T-helper 1 cell treated with Interleukin-12 subunit alpha and Interleukin-12 subunit beta and Interleukin-4 antibody, amounts not matched to agents 30 μg/mL and 1 μg/mL, for 36 hours (primary cell): Measurements from ENCODE around the gene SELP.

ENCODE experiments used
- H3K27ac Mint-ChIP-seq: one replicate; pipeline ENCODE4 v1.8.0; 2021; ENCODE audit warnings: mild to moderate bottlenecking, mixed read lengths
- H3K27me3 Mint-ChIP-seq: one replicate; pipeline ENCODE4 v1.8.0; 2021; ENCODE audit warnings: low read depth, mixed read lengths
- H3K36me3 Mint-ChIP-seq: one replicate; pipeline ENCODE4 v1.8.0; 2021; ENCODE audit warnings: low read depth, mixed read lengths
- H3K4me1 Mint-ChIP-seq: one replicate; pipeline ENCODE4 v1.8.0; 2021; ENCODE audit warnings: low read depth, mixed read lengths
- H3K4me3 Mint-ChIP-seq: one replicate; pipeline ENCODE4 v1.8.0; 2021; ENCODE audit warnings: mild to moderate bottlenecking, moderate library complexity, mixed read lengths
- H3K9me3 Mint-ChIP-seq: one replicate; pipeline ENCODE4 v1.8.0; 2021; ENCODE audit warnings: mixed read lengths

The SELP gene

GRCh38 chr1:169647512-169647911, 17.6 kb upstream of the SELP start:
- H3K36me3 Mint-ChIP-seq: no peaks in the 10 kb centered on the region
- peaks cover 12% of the 10 kb centered on the region for H3K9me3 Mint-ChIP-seq
- no peaks in the 10 kb centered on the region for H3K27me3 Mint-ChIP-seq
- H3K4me3 Mint-ChIP-seq: no peak overlapping the region
- no peak overlapping the region for H3K27ac Mint-ChIP-seq
- H3K4me1 Mint-ChIP-seq: peaks cover 10% of the 10 kb centered on the region

- Mint-ChIP-seq H3K27me3 (no peaks in the 10 kb centered on the region), H3K36me3 (peaks cover 3% of the 10 kb centered on the region), H3K9me3 (peaks cover 11% of the 10 kb centered on the region), H3K27ac (no peak overlapping the region), H3K4me3 (no peak overlapping the region), H3K4me1 (peaks cover 9% of the 10 kb centered on the region)
These were observed 14.4 kb upstream of the SELP start for GRCh38 chr1:169644297-169644696.

DNA sequence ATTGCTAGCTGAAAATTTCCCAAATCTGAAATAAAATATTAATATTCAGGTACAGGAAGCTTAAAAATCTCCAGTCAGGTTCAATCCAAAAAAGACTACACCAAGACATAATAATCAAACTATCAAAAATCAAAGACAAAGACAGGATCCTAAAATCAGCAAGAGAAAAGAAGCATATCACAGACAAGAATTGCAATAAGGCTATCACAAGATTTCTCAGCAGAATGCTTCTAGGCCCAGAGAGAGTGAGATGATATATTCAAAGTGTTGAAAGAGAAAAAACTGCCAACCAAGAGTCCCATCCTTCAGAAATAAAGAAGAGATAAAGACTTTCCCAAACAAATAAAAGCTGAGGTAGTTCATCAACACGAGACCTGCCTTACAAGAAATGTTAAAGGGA, 5.0 kb upstream of the SELP start:
- peaks cover 76% of the 10 kb centered on the region for H3K9me3 Mint-ChIP-seq
- no peak overlapping the region for H3K4me3 Mint-ChIP-seq
- H3K36me3 Mint-ChIP-seq: peaks cover 26% of the 10 kb centered on the region
- H3K4me1 Mint-ChIP-seq: peaks cover 2% of the 10 kb centered on the region
- no peak overlapping the region for H3K27ac Mint-ChIP-seq
- no peaks in the 10 kb centered on the region for H3K27me3 Mint-ChIP-seq

GRCh38 chr1:169634145-169634544, 4.2 kb upstream of the SELP start:
- Mint-ChIP-seq H3K27ac (no peak overlapping the region), H3K27me3 (no peaks in the 10 kb centered on the region), H3K4me1 (no peaks in the 10 kb centered on the region), H3K36me3 (peaks cover 24% of the 10 kb centered on the region), H3K4me3 (no peak overlapping the region), H3K9me3 (peaks cover 72% of the 10 kb centered on the region)

DNA sequence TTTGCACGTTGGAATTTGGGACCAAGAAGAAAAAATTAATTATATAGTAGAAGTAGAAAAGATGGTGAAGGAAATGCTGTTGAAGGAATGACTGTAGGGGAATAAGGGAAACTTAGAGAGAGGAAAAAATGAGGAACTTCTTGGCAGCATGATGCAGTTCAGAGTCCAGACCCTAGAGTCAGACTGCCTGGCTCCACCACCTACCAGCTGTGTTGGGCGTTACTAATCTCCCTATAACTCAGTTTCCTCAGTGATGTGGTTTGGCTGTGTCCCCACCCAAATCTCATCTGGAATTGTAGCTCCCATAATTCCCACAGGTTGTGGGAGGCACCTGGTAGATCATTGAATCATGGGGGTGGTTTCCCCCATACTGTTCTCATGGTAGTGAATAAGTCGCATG, 1.3 kb upstream of the SELP start:
- H3K4me1 Mint-ChIP-seq: peaks cover 6% of the 10 kb centered on the region
- H3K4me3 Mint-ChIP-seq: no peak overlapping the region
- H3K9me3 Mint-ChIP-seq: peaks cover 48% of the 10 kb centered on the region
- H3K36me3 Mint-ChIP-seq: peaks cover 25% of the 10 kb centered on the region
- H3K27ac Mint-ChIP-seq: no peak overlapping the region
- no peaks in the 10 kb centered on the region for H3K27me3 Mint-ChIP-seq

- Mint-ChIP-seq H3K27me3 (no peaks in the 10 kb centered on the region), H3K9me3 (peaks cover 4% of the 10 kb centered on the region), H3K36me3 (peaks cover 13% of the 10 kb centered on the region), H3K4me1 (peaks cover 33% of the 10 kb centered on the region), H3K4me3 (no peak overlapping the region), H3K27ac (no peak overlapping the region)
These were observed 5.0 kb downstream of the SELP start for GRCh38 chr1:169624912-169625311.

DNA sequence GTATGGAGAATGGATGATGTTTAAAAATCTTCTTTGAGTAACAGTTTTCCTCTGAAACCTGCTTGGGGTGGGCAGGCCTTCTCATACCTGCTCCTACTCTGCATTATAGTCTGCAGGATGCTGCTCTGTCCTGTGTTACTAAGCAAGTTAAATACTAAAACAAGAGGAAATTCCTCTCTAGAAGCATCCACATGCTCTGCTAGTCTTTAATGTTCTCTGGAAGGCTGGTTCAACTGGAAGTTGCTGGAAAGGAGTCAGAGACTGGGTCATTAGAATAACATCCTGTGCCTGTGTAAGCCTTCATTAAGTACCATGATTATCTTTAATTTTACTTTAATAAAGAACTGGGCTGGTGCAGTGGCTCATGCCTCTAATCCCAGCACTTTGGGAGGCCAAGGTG, 5.8 kb downstream of the SELP start:
- H3K27ac Mint-ChIP-seq: no peak overlapping the region
- no peaks in the 10 kb centered on the region for H3K27me3 Mint-ChIP-seq
- peaks cover 33% of the 10 kb centered on the region for H3K4me1 Mint-ChIP-seq
- H3K9me3 Mint-ChIP-seq: peaks cover 4% of the 10 kb centered on the region
- H3K4me3 Mint-ChIP-seq: no peak overlapping the region
- H3K36me3 Mint-ChIP-seq: peaks cover 13% of the 10 kb centered on the region

- peaks cover 13% of the 10 kb centered on the region for H3K36me3 Mint-ChIP-seq
- H3K27ac Mint-ChIP-seq: peak overlapping the region; percentile 60
- H3K9me3 Mint-ChIP-seq: peaks cover 4% of the 10 kb centered on the region
- no peaks in the 10 kb centered on the region for H3K27me3 Mint-ChIP-seq
- peaks cover 31% of the 10 kb centered on the region for H3K4me1 Mint-ChIP-seq
- no peak overlapping the region for H3K4me3 Mint-ChIP-seq
These were observed 6.6 kb downstream of the SELP start for GRCh38 chr1:169623132-169623926.

DNA sequence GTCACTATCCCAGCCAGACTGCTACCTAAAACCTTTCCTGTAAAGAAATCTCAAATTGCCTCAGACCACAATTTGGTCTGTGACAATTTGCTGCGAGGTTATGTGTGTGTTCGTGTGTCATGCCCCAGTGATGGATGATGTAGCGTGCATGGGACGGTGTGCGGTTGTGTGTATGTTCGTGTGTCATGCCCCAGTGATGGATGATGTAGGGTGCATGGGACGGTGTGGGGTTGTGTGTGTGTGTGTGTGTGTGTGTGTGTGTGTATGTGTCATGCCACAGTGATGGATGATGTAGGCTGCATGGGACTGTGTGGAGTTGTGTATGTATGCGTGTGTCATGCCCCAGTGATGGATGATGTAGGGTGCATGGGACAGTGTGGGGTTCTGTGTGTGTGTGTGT, 9.4 kb downstream of the SELP start:
- Mint-ChIP-seq H3K4me1 (peaks cover 24% of the 10 kb centered on the region), H3K36me3 (peaks cover 11% of the 10 kb centered on the region), H3K4me3 (no peak overlapping the region), H3K27me3 (no peaks in the 10 kb centered on the region), H3K9me3 (no peaks in the 10 kb centered on the region), H3K27ac (no peak overlapping the region)

GRCh38 chr1:169618367-169618766, 11.6 kb downstream of the SELP start:
- Mint-ChIP-seq H3K4me3 (no peak overlapping the region), H3K36me3 (peaks cover 11% of the 10 kb centered on the region), H3K27me3 (peaks cover 6% of the 10 kb centered on the region), H3K9me3 (no peaks in the 10 kb centered on the region), H3K27ac (no peak overlapping the region), H3K4me1 (peaks cover 11% of the 10 kb centered on the region)

GRCh38 chr1:169615803-169616202, 14.1 kb downstream of the SELP start:
- peaks cover 9% of the 10 kb centered on the region for H3K27me3 Mint-ChIP-seq
- peaks cover 9% of the 10 kb centered on the region for H3K36me3 Mint-ChIP-seq
- no peak overlapping the region for H3K27ac Mint-ChIP-seq
- H3K4me3 Mint-ChIP-seq: no peak overlapping the region
- no peaks in the 10 kb centered on the region for H3K9me3 Mint-ChIP-seq
- H3K4me1 Mint-ChIP-seq: peaks cover 9% of the 10 kb centered on the region

GRCh38 chr1:169610858-169611257, 19.1 kb downstream of the SELP start:
- Mint-ChIP-seq H3K4me3 (no peak overlapping the region), H3K36me3 (peaks cover 2% of the 10 kb centered on the region), H3K27ac (no peak overlapping the region), H3K27me3 (peaks cover 9% of the 10 kb centered on the region), H3K4me1 (peaks cover 10% of the 10 kb centered on the region), H3K9me3 (no peaks in the 10 kb centered on the region)

- H3K4me3 Mint-ChIP-seq: no peak overlapping the region
- H3K27ac Mint-ChIP-seq: no peak overlapping the region
- peaks cover 9% of the 10 kb centered on the region for H3K27me3 Mint-ChIP-seq
- no peaks in the 10 kb centered on the region for H3K9me3 Mint-ChIP-seq
- peaks cover 14% of the 10 kb centered on the region for H3K4me1 Mint-ChIP-seq
- peaks cover 2% of the 10 kb centered on the region for H3K36me3 Mint-ChIP-seq
These were observed 19.8 kb downstream of the SELP start for GRCh38 chr1:169610108-169610507.

GRCh38 chr1:169608226-169608625, 21.7 kb downstream of the SELP start:
- Mint-ChIP-seq H3K36me3 (peaks cover 6% of the 10 kb centered on the region), H3K9me3 (peaks cover 3% of the 10 kb centered on the region), H3K4me1 (peaks cover 26% of the 10 kb centered on the region), H3K4me3 (no peak overlapping the region), H3K27ac (no peak overlapping the region), H3K27me3 (peaks cover 2% of the 10 kb centered on the region)

GRCh38 chr1:169604781-169605560, 25.0 kb downstream of the SELP start:
- H3K27ac Mint-ChIP-seq: peak overlapping the region; percentile 53
- no peaks in the 10 kb centered on the region for H3K27me3 Mint-ChIP-seq
- H3K4me1 Mint-ChIP-seq: peaks cover 46% of the 10 kb centered on the region
- peaks cover 5% of the 10 kb centered on the region for H3K36me3 Mint-ChIP-seq
- H3K4me3 Mint-ChIP-seq: peak overlapping the region; percentile 41
- peaks cover 4% of the 10 kb centered on the region for H3K9me3 Mint-ChIP-seq
